BLaER1 (cell line): Measurements from ENCODE around the gene KCNQ1OT1.

Experiments used
- H3K27ac ChIP-seq: shearing (Covaris generic); formaldehyde crosslinking; 2 replicates; pipeline ENCODE4 v1.8.1; 2022
- H3K27me3 ChIP-seq: shearing (Covaris generic); formaldehyde crosslinking; 2 replicates; pipeline ENCODE4 v1.8.1; 2022
- H3K36me3 ChIP-seq: shearing (Covaris generic); formaldehyde crosslinking; 2 replicates; pipeline ENCODE4 v1.8.1; 2022
- H3K4me1 ChIP-seq: shearing (Covaris generic); formaldehyde crosslinking; 2 replicates; pipeline ENCODE4 v1.8.1; 2022
- H3K4me2 ChIP-seq: shearing (Covaris generic); formaldehyde crosslinking; 2 replicates; pipeline ENCODE4 v1.8.1; 2022
- H3K4me3 ChIP-seq: shearing (Covaris generic); formaldehyde crosslinking; 2 replicates; pipeline ENCODE4 v1.8.1; 2022
- H3K9ac ChIP-seq: shearing (Covaris generic); formaldehyde crosslinking; 2 replicates; pipeline ENCODE4 v1.8.1; 2022
- H3K9me3 ChIP-seq: shearing (Covaris generic); formaldehyde crosslinking; 2 replicates; pipeline ENCODE4 v1.8.1; 2022
- H4K20me1 ChIP-seq: shearing (Covaris generic); formaldehyde crosslinking; 2 replicates; pipeline ENCODE4 v1.8.1; 2022
- Cebpa-rat ChIP-seq: shearing (Covaris generic); IDR thresholded peaks from 2 replicates; pipeline ENCODE4 v1.8.1; 2022

KCNQ1OT1 gene

GRCh38 chr11:2669634-2670469, 29.9 kb downstream of the KCNQ1OT1 start:
- TF ChIP-seq Cebpa-rat = no peak
- H3K9me3 ChIP-seq = peaks cover 8% of the 10 kb centered on the region
- H4K20me1 ChIP-seq = peaks cover 56% of the 10 kb centered on the region
- H3K4me2 ChIP-seq = no peak overlapping the region
- H3K27ac ChIP-seq = no peak overlapping the region
- no peak overlapping the region for H3K4me3 ChIP-seq
- H3K36me3 ChIP-seq = peaks cover 75% of the 10 kb centered on the region
- peaks cover 37% of the 10 kb centered on the region for H3K4me1 ChIP-seq
- H3K9ac ChIP-seq = no peak overlapping the region
- H3K27me3 ChIP-seq = no peaks in the 10 kb centered on the region

GRCh38 chr11:2668876-2669275, 30.9 kb downstream of the KCNQ1OT1 start:
- Histone ChIP-seq H3K4me3 (no peak overlapping the region), H3K36me3 (peaks cover 84% of the 10 kb centered on the region), H3K9ac (no peak overlapping the region), H4K20me1 (peaks cover 48% of the 10 kb centered on the region), H3K4me2 (no peak overlapping the region), H3K27ac (no peak overlapping the region), H3K9me3 (peaks cover 18% of the 10 kb centered on the region), H3K27me3 (no peaks in the 10 kb centered on the region), H3K4me1 (peaks cover 27% of the 10 kb centered on the region)
- no peak for TF ChIP-seq Cebpa-rat

DNA sequence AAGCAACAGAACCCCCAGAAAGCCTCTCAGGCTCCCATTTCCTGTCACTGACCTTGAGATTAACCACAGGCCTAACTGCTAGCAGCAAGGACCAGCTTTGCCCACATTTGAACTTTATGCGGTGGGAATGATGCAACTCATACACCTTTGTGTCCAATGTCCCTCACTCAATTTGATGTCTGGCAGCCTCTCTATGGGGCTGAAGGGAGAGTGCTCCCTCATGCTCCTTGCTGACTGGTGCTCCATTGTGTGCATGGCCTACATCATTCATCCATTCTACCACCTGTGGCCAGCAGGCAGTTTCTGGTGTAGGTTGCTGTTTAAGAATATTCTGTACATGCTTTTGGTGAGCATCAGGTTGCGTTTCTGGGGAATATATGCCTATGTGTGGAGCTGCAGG, 31.9 kb downstream of the KCNQ1OT1 start:
- H3K4me3 ChIP-seq = no peak overlapping the region
- H3K27me3 ChIP-seq = no peaks in the 10 kb centered on the region
- H3K4me2 ChIP-seq = no peak overlapping the region
- peaks cover 38% of the 10 kb centered on the region for H4K20me1 ChIP-seq
- H3K36me3 ChIP-seq = peaks cover 86% of the 10 kb centered on the region
- no peak overlapping the region for H3K9ac ChIP-seq
- H3K27ac ChIP-seq = no peak overlapping the region
- no peak for TF ChIP-seq Cebpa-rat
- peaks cover 26% of the 10 kb centered on the region for H3K4me1 ChIP-seq
- H3K9me3 ChIP-seq = peaks cover 27% of the 10 kb centered on the region

DNA sequence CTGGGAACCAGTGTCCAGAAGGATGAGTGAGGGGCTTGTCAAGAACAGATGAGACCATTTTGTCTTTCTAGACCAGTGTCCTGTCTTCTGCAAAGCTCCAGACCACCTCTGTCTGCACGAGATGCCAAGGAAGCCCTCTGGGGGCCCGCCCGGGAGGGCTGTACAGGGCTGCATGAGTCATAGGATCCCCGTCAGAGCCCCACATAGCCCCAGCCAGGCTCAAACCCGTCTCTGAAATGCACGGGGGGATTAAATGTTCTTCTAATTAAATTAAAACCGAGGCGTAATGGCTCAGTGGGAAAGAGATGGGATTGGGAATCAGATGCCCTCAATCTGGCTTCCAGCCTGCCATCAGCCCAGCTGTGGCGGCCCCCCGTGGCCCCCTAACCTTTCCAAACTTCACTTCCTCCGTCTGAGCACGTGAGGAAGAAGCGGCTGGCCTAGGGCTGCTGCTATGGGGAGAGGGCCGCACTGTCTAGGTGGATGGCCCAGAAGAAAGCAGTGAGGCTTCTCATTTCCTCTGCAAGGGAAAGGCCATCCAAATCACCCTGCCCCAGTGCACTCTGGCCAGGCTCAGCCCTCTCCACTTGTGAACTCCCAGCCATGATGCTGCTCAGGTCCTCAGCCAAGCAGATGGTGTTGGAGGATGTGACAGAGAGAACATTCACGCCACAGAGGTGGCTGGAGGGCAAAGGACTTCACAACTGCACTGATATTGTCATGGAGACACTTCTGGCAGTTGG, 32.8 kb downstream of the KCNQ1OT1 start:
- Histone ChIP-seq H3K4me1 (peaks cover 25% of the 10 kb centered on the region), H3K36me3 (peaks cover 89% of the 10 kb centered on the region), H3K4me3 (no peak overlapping the region), H3K27me3 (no peaks in the 10 kb centered on the region), H3K4me2 (no peak overlapping the region), H3K27ac (no peak overlapping the region), H3K9me3 (peaks cover 37% of the 10 kb centered on the region), H3K9ac (no peak overlapping the region), H4K20me1 (peaks cover 30% of the 10 kb centered on the region)
- TF ChIP-seq Cebpa-rat = no peak

DNA sequence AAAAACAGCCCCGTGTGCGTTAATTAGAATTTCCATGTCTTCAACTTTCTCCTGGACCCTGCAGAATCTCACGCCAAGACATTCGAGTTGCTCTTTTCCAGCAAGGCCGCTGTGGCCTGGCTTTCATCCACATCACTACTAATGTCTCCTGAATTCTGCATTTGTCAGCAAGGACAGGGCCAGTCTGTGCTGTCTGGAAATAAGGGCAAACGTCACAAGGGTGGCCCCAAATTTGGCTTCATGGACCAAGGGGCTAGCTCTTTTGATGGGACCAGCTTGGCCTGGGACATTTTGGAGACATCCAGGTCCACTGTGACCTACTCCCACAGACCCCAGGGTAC, 33.4 kb downstream of the KCNQ1OT1 start:
- TF ChIP-seq Cebpa-rat = no peak
- Histone ChIP-seq H3K27me3 (no peaks in the 10 kb centered on the region), H3K4me2 (no peak overlapping the region), H4K20me1 (peaks cover 23% of the 10 kb centered on the region), H3K4me1 (peaks cover 19% of the 10 kb centered on the region), H3K9me3 (peaks cover 43% of the 10 kb centered on the region), H3K27ac (no peak overlapping the region), H3K36me3 (peaks cover 91% of the 10 kb centered on the region), H3K9ac (no peak overlapping the region), H3K4me3 (no peak overlapping the region)

- Histone ChIP-seq H3K27me3 (no peaks in the 10 kb centered on the region), H3K27ac (no peak overlapping the region), H3K4me2 (no peak overlapping the region), H4K20me1 (peaks cover 17% of the 10 kb centered on the region; the same call in 1 of the 2 replicates), H3K36me3 (peaks cover 95% of the 10 kb centered on the region), H3K9ac (no peak overlapping the region), H3K9me3 (peaks cover 49% of the 10 kb centered on the region), H3K4me1 (peaks cover 13% of the 10 kb centered on the region), H3K4me3 (no peak overlapping the region)
- TF ChIP-seq Cebpa-rat = no peak
Observed at GRCh38 chr11:2665526-2666400, 34.0 kb downstream of the KCNQ1OT1 start.

DNA sequence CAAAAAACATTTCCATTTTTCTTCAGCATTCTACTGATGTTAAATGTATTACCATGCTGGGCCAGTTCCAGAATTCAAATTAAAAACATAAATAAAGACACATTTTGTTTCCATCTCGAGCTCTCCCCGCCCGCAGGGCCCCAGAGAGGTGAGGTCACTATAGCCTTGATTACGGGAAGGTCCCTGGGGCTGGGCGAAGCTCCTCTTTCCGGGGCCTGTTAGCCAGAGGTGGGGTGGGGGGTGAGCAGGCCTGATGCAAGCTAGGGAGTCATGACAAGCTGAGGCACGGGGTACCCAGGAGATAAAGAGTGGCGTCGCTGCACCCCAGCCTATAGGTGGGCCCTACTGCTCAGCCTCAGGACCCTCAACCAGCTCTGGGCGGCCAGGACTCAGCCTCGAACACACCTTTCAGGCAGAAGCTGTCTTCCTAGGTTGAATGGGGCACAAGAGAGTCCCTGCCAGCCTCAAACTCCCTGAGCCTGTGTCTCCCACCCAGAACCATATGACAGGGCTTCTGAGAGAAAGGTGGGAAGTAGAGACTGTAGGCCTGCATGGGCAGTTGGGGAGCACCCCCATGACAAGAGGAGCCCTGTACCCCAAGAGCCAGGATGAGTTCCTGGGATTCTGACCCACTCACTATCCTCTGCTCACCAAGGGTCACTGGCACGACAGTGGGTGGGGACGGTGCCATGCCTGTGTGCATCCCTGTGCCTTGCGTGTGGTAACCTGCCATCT, 34.8 kb downstream of the KCNQ1OT1 start:
- H3K9ac ChIP-seq = no peak overlapping the region
- H4K20me1 ChIP-seq = peaks cover 9% of the 10 kb centered on the region; the same call in 1 of the 2 replicates
- H3K4me3 ChIP-seq = no peak overlapping the region
- H3K9me3 ChIP-seq = peaks cover 57% of the 10 kb centered on the region
- no peak overlapping the region for H3K27ac ChIP-seq
- H3K4me1 ChIP-seq = 0 out of 2 replicates have a peak, but pooled peaks cover 6% of the 10 kb centered on the region
- no peak overlapping the region for H3K4me2 ChIP-seq
- H3K36me3 ChIP-seq = peaks cover 92% of the 10 kb centered on the region
- TF ChIP-seq Cebpa-rat = no peak
- no peaks in the 10 kb centered on the region for H3K27me3 ChIP-seq

DNA sequence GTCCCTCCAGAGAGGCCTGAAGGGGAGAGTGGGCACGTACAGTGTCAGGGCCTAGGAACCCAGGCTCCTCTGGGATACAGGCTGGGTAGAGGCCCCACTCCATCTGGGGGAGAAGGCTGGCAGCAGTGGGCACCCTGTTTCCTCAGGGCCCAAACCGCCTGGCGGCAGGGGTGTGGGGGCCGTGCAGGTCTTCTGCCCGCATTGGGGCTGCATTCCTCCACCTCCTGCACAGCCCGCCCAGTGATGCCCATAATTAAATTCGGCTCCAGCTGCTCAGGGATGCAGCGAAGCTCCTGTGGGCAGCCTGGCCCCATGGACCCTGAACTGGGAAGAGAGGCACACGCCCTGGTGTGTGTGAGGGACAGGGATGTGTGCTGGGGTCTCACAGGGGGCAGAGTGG, 35.4 kb downstream of the KCNQ1OT1 start:
- Histone ChIP-seq H3K9me3 (peaks cover 63% of the 10 kb centered on the region), H3K4me3 (no peak overlapping the region), H3K9ac (no peak overlapping the region), H3K4me2 (no peak overlapping the region), H4K20me1 (peaks cover 7% of the 10 kb centered on the region; the same call in 1 of the 2 replicates), H3K27me3 (no peaks in the 10 kb centered on the region), H3K36me3 (peaks cover 86% of the 10 kb centered on the region), H3K4me1 (0 out of 2 replicates have a peak, but pooled peaks cover 6% of the 10 kb centered on the region), H3K27ac (no peak overlapping the region)
- no peak for TF ChIP-seq Cebpa-rat

DNA sequence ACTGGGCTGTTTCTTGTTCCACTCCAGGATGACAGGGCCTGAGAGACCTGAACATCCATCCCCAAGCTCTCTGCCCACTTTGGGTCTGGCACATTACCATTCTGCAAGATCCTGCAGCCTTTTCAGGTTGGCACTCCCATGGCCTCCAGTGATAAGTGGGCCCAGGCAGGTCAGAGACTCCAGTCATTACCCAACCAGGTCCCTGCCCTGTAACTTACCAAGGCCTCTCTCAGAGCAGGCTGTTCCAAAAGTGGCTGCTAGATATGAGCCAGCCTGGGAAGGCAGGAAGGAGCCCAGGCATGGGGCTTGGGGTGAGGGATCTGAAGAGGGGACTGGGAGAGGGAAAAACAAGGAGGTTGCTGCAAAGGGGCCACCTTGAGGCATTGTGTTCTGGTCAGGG, 35.9 kb downstream of the KCNQ1OT1 start:
- H3K9me3 ChIP-seq = peaks cover 67% of the 10 kb centered on the region
- H3K9ac ChIP-seq = no peak overlapping the region
- no peak for TF ChIP-seq Cebpa-rat
- 0 out of 2 replicates have a peak, but pooled peaks cover 6% of the 10 kb centered on the region for H3K4me1 ChIP-seq
- H3K27ac ChIP-seq = no peak overlapping the region
- H3K4me3 ChIP-seq = no peak overlapping the region
- H3K27me3 ChIP-seq = no peaks in the 10 kb centered on the region
- no peak overlapping the region for H3K4me2 ChIP-seq
- H4K20me1 ChIP-seq = peaks cover 7% of the 10 kb centered on the region; the same call in 1 of the 2 replicates
- H3K36me3 ChIP-seq = peaks cover 84% of the 10 kb centered on the region
